Smooth muscle cell (in vitro differentiated cells): Measurements from ENCODE around the gene BCKDHA. TPM values are rescaled to one million over a fixed set of nuclear protein-coding genes. Genes with fewer than 3 reads are reported as not detected.

Experiments
- DNase-seq: peaks from one replicate; lab custom pipeline; 2025; ENCODE audit not compliant: unreplicated experiment; lab: John Stamatoyannopoulos, UW
- H2AFZ ChIP-seq: fragments of 200-600 bp; sonication (generic); 2 replicates; pipeline ENCODE4 v1.6.0; 2016; ENCODE audit warnings: antibody characterized with exemption, low read depth, mild to moderate bottlenecking
- H3F3A ChIP-seq: fragments of 200-600 bp; sonication (generic); 2 replicates; pipeline ENCODE4 v1.6.0; 2017; ENCODE audit warnings: antibody characterized with exemption, low read depth
- H3K27ac ChIP-seq: fragments of 200-600 bp; sonication (generic); 2 replicates; pipeline ENCODE4 v1.5.1; 2016; ENCODE audit warnings: low read depth, mild to moderate bottlenecking
- H3K27me3 ChIP-seq: fragments of 200-600 bp; sonication (generic); 2 replicates; pipeline ENCODE4 v1.6.1; 2016; ENCODE audit warnings: low read depth, mild to moderate bottlenecking
- H3K36me3 ChIP-seq: fragments of 200-600 bp; sonication (generic); 2 replicates; pipeline ENCODE4 v1.5.1; 2016; ENCODE audit warnings: low read depth
- H3K4me1 ChIP-seq: fragments of 200-600 bp; sonication (generic); 2 replicates; pipeline ENCODE4 v1.5.1; 2016; ENCODE audit warnings: low read depth
- H3K4me2 ChIP-seq: fragments of 200-600 bp; sonication (generic); 2 replicates; pipeline ENCODE4 v1.6.0; 2016; ENCODE audit warnings: mild to moderate bottlenecking
- H3K4me3 ChIP-seq: fragments of 200-600 bp; sonication (generic); 2 replicates; pipeline ENCODE4 v1.5.1; 2016; ENCODE audit warnings: mild to moderate bottlenecking
- H3K79me2 ChIP-seq: fragments of 200-600 bp; sonication (generic); 2 replicates; pipeline ENCODE4 v1.6.0; 2016; ENCODE audit warnings: low read depth, mild to moderate bottlenecking
- H3K9ac ChIP-seq: fragments of 200-600 bp; sonication (generic); 2 replicates; pipeline ENCODE4 v1.6.0; 2016; ENCODE audit warnings: low read depth
- H3K9me3 ChIP-seq: fragments of 200-600 bp; sonication (generic); replicated peaks from 2 replicates; pipeline ENCODE4 v1.5.1; 2016; ENCODE audit warnings: low read depth
- H4K20me1 ChIP-seq: fragments of 200-600 bp; sonication (generic); 2 replicates; pipeline ENCODE4 v1.6.0; 2016; ENCODE audit warnings: low read depth
- CTCF ChIP-seq: fragments of 200-600 bp; sonication (generic); IDR thresholded peaks from 2 replicates; pipeline ENCODE4 v1.5.1; 2017; ENCODE audit warnings: borderline replicate concordance, mild to moderate bottlenecking, antibody characterized with exemption; ENCODE audit not compliant: insufficient read depth, poor library complexity, severe bottlenecking
- WGBS: methylation state at CpG from one replicate; pipeline ENCODE4 v1.1.7; 2016; ENCODE audit warnings: low lambda C conversion rate; 5-methylcytosine and 5-hydroxymethylcytosine counted together
- polyA plus RNA-seq: library from polyadenylated mRNA; unstranded; fragments of >200 nt; fragmentation: Nextera tagmentation; extraction: Ambion mirVana; gene quantifications from 2 replicates; pipeline ENCODE4 v1.2.1, GENCODE V29; 2016
- total RNA-seq: library from RNA; depleted of rRNA; stranded (reverse); fragments of >200 nt; gene quantifications from 2 replicates; pipeline ENCODE4 v1.2.3, GENCODE V29; 2014

Gene BCKDHA
- total and polyA plus RNA-seq, 2 experiments from 2014 or later: 24.6 to 53.9 TPM

- Histone ChIP-seq H3K4me3 (no peak overlapping the region), H3K4me2 (no peak overlapping the region), H3K4me1 (no peaks in the 10 kb centered on the region), H3K9me3 (no peaks in the 10 kb centered on the region), H3K27me3 (no peaks in the 10 kb centered on the region), H3K27ac (no peak overlapping the region), H2AFZ (no peak overlapping the region), H3K9ac (no peak overlapping the region), H3F3A (no peaks in the 10 kb centered on the region), H3K79me2 (no peaks in the 10 kb centered on the region), H3K36me3 (no peaks in the 10 kb centered on the region), H4K20me1 (no peaks in the 10 kb centered on the region)
- 91% methylated on average over 9 of the region's 9 CpGs for WGBS
- no peak for DNase-seq
- TF ChIP-seq CTCF: no peak
These were observed 16.8 kb downstream of the BCKDHA start for GRCh38 chr19:41414461-41414860.

GRCh38 chr19:41415154-41415571 lies 17.5 kb downstream of the BCKDHA start:
- H4K20me1 ChIP-seq: no peaks in the 10 kb centered on the region
- H3K27ac ChIP-seq: no peak overlapping the region
- H3K9me3 ChIP-seq: no peaks in the 10 kb centered on the region
- H3K9ac ChIP-seq: no peak overlapping the region
- no peaks in the 10 kb centered on the region for H3K79me2 ChIP-seq
- H3K4me1 ChIP-seq: no peaks in the 10 kb centered on the region
- no peak for TF ChIP-seq CTCF
- H3K4me3 ChIP-seq: no peak overlapping the region
- no peak overlapping the region for H2AFZ ChIP-seq
- 97% methylated on average over 9 of the region's 9 CpGs for WGBS
- no peaks in the 10 kb centered on the region for H3K36me3 ChIP-seq
- H3F3A ChIP-seq: no peaks in the 10 kb centered on the region
- no peak for DNase-seq
- H3K4me2 ChIP-seq: no peak overlapping the region
- H3K27me3 ChIP-seq: no peaks in the 10 kb centered on the region

GRCh38 chr19:41416194-41416674 lies 18.6 kb downstream of the BCKDHA start:
- no peak for TF ChIP-seq CTCF
- Histone ChIP-seq H3F3A (no peaks in the 10 kb centered on the region), H3K79me2 (no peaks in the 10 kb centered on the region), H3K27ac (no peak overlapping the region), H3K9me3 (no peaks in the 10 kb centered on the region), H3K4me3 (no peak overlapping the region), H3K9ac (no peak overlapping the region), H3K4me2 (no peak overlapping the region), H2AFZ (no peak overlapping the region), H4K20me1 (no peaks in the 10 kb centered on the region), H3K36me3 (no peaks in the 10 kb centered on the region), H3K27me3 (no peaks in the 10 kb centered on the region), H3K4me1 (no peaks in the 10 kb centered on the region)
- 94% methylated on average over 12 of the region's 12 CpGs for WGBS
- no peak for DNase-seq

- no peak overlapping the region for H3K4me2 ChIP-seq
- H3K27me3 ChIP-seq: no peaks in the 10 kb centered on the region
- DNase-seq: no peak
- H3F3A ChIP-seq: no peaks in the 10 kb centered on the region
- no peaks in the 10 kb centered on the region for H3K4me1 ChIP-seq
- H3K27ac ChIP-seq: no peak overlapping the region
- H2AFZ ChIP-seq: no peak overlapping the region
- no peak overlapping the region for H3K4me3 ChIP-seq
- no peak for TF ChIP-seq CTCF
- no peak overlapping the region for H3K9ac ChIP-seq
- H3K9me3 ChIP-seq: no peaks in the 10 kb centered on the region
- H4K20me1 ChIP-seq: no peaks in the 10 kb centered on the region
- 96% methylated on average over 8 of the region's 8 CpGs for WGBS
- H3K36me3 ChIP-seq: no peaks in the 10 kb centered on the region
- no peaks in the 10 kb centered on the region for H3K79me2 ChIP-seq
These were observed 22.7 kb downstream of the BCKDHA start for GRCh38 chr19:41420101-41420880.
